OCI-LY7 (cell line): ENCODE data around the gene RAB40C.

Experiments
- CTCF ChIP-seq: fragments of 200-600 bp; sonication (generic); conservative IDR thresholded peaks from 2 replicates; pipeline ENCODE4 v1.5.1; 2014; ENCODE audit warnings: mild to moderate bottlenecking, antibody characterized with exemption, low read length, moderate library complexity, mixed read lengths
- EZH2phosphoT487 ChIP-seq: fragments of 200-600 bp; sonication (generic); IDR thresholded peaks from 2 replicates; pipeline ENCODE4 v1.6.1; 2018; ENCODE audit warnings: low read depth, borderline replicate concordance, mild to moderate bottlenecking, mixed run types, antibody characterized with exemption, low read length, moderate library complexity, mixed read lengths

- TF ChIP-seq CTCF: no peak
- no peak for TF ChIP-seq EZH2phosphoT487
These were observed 31.8 kb downstream of the RAB40C start for GRCh38 chr16:621526-622105.
